Peyer's patch (tissue), 4 donors: ENCODE results near the gene SLC39A11.

Experiments
- CTCF ChIP-seq, 6 experiments: fragments of 450-650 bp in 4 of 6; fragments of 200-600 bp in 2 of 6; sonication (generic) in 1 of 6; IDR thresholded peaks; one replicate each; pipeline ENCODE4 v1.5.1; 2017 to 2019; ENCODE audit warnings: antibody characterized with exemption in 6 of 6, mild to moderate bottlenecking in 3 of 6, moderate library complexity in 1 of 6
- POLR2A ChIP-seq, 2 donors: fragments of 450-650 bp; IDR thresholded peaks; one replicate each; pipeline ENCODE4 v1.5.1; 2017; ENCODE audit warnings: antibody characterized with exemption in 2 of 2, mild to moderate bottlenecking in 2 of 2, moderate library complexity in 2 of 2

- TF ChIP-seq CTCF (IDR thresholded peaks at IDR 0.05), result no peak
- TF ChIP-seq POLR2A (IDR thresholded peaks at IDR 0.05), result no peak
These were observed 39.6 kb downstream of the SLC39A11 start for GRCh38 chr17:73052923-73053322.
